ENCODE data around the gene AGXT.

- TF ChIP-seq POLR2A (IDR thresholded peaks at IDR 0.05) (no peak), POLR2AphosphoS5 (IDR thresholded peaks at IDR 0.05) (no peak)
- TF ChIP-seq, protein P1, sequence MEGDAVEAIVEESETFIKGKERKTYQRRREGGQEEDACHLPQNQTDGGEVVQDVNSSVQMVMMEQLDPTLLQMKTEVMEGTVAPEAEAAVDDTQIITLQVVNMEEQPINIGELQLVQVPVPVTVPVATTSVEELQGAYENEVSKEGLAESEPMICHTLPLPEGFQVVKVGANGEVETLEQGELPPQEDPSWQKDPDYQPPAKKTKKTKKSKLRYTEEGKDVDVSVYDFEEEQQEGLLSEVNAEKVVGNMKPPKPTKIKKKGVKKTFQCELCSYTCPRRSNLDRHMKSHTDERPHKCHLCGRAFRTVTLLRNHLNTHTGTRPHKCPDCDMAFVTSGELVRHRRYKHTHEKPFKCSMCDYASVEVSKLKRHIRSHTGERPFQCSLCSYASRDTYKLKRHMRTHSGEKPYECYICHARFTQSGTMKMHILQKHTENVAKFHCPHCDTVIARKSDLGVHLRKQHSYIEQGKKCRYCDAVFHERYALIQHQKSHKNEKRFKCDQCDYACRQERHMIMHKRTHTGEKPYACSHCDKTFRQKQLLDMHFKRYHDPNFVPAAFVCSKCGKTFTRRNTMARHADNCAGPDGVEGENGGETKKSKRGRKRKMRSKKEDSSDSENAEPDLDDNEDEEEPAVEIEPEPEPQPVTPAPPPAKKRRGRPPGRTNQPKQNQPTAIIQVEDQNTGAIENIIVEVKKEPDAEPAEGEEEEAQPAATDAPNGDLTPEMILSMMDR (IDR thresholded peaks at IDR 0.05 in 8 of 11, conservative IDR thresholded peaks at IDR 0.05 in 3 of 11), result no peak
Observed at GRCh38 chr2:240887631-240888030, 19.0 kb downstream of the AGXT start.
